GF-D8 (cell line): ENCODE data around the gene LAIR2.
"Not testable (repeated sequence)": the region's sequence is repeated elsewhere in the genome, so short reads cannot be mapped to it uniquely, and the experiment has no call there.

ENCODE experiments used
- DNase-seq: peaks from one replicate; lab custom pipeline; 2025; lab: John Stamatoyannopoulos, UW

Gene LAIR2

DNA sequence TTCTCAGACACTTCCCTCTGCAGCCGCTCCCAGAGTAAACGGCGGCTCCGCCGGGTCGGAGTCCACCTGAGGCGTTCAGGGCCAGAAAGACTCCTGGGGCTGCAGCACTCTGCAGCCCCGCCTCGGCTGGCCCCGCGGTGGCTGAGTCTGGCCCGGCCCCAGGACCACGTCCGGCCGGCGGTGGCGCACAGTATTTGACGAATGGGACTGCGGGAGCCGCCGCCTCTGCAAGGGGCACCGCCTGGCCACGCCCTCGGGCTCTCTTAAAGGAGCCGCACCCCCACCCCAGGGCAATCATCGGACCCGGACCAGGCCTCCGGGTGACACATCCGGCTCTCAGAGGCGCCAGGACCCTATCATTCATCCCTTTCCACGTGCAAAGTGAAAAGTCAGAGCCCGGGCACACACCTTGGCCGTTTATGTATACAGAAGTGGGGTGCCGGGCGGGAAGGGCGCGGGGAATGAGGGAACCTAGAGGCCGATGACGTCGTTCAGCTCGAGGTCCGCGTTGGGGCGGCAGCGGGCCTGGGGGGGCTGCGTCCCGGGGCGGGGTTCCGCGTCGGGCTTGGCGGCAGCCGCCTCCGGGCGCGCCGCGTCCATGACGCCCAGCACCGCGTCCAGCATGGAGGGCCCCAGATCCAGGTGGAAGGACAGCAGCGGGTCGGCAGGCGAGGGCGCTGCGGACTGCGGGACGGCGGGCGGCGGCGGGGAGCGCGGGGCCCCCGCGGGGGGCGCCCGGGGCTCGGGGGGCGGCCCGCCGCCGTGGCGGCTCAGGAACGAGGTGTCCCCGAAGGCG lies 37.8 kb upstream of the LAIR2 start:
- peak; percentile 84 for DNase-seq

GRCh38 chr19:54465426-54466109 lies 37.1 kb upstream of the LAIR2 start:
- DNase-seq: no peak

- DNase-seq: not testable (repeated sequence)
Observed at GRCh38 chr19:54466110-54466480, 36.5 kb upstream of the LAIR2 start.

- DNase-seq: no peak
Observed at GRCh38 chr19:54469496-54469934, 33.1 kb upstream of the LAIR2 start.

DNA sequence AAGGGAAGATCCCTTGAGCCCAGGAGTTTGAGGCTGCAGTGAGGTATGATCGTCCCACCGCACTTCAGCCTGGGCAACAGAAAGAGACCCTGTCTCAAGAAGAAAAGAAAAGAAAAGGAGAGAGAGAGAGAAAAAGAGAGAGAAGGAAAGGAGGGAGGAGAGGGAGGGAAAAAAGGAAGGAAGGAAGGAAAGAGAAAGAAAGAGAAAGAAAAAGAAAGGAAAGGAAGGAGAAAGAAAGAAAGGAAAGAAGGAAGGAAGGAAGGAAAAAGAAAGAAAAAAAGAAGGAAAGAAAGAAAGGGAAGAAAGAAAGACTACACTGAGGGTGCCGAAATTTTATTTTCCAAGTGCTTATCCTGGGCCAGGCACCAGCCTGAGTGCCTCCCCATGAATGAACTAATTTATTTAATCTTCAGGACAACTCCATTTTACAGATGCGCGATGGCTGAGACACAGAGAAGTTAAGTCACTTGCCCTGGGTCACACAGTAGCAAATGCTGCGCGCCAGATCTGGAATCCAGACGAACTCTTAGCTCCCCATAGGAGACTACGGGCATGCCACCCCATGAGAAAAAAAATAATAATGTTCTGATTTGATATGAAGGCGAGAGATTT lies 32.2 kb upstream of the LAIR2 start:
- DNase-seq: no peak

DNA sequence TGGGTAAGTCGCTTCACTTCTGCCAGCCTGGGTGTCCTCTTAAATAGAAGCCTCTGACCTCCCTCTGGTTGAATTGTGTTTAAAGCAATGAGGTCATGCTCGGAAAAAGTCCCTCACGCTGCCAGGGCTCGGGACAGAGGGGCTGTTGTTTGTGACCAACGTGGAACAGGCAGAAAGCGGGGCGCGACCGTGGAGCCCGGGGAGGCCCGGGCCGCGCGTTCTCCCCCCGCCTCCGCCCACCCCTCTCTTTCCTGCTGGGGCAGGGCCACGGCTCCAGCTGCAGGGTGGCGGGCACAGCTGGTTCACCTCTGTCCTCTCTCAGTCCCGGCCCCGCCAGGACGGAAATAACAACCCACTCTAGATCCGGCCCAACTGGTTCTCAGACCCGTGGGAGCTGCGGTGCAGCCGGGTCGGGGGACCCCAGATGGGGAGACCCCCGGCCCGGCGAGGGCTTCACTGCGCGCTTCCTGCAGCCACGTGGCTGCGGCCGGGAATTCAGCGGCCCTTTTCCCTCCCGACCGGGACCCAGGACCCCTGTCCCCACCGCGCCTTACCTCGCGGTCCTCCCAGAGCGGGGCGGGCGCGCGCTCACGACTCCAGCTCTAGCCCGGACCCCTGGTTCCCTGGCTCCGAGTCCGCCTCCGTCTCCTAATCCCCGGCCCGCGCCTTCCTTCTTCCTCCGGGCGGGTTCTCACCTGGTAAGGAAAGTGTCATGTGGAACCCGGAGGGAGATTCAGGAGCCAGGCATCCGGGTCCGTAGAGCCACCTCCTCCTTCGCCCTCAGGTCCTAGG lies 31.4 kb upstream of the LAIR2 start:
- no peak for DNase-seq

DNA sequence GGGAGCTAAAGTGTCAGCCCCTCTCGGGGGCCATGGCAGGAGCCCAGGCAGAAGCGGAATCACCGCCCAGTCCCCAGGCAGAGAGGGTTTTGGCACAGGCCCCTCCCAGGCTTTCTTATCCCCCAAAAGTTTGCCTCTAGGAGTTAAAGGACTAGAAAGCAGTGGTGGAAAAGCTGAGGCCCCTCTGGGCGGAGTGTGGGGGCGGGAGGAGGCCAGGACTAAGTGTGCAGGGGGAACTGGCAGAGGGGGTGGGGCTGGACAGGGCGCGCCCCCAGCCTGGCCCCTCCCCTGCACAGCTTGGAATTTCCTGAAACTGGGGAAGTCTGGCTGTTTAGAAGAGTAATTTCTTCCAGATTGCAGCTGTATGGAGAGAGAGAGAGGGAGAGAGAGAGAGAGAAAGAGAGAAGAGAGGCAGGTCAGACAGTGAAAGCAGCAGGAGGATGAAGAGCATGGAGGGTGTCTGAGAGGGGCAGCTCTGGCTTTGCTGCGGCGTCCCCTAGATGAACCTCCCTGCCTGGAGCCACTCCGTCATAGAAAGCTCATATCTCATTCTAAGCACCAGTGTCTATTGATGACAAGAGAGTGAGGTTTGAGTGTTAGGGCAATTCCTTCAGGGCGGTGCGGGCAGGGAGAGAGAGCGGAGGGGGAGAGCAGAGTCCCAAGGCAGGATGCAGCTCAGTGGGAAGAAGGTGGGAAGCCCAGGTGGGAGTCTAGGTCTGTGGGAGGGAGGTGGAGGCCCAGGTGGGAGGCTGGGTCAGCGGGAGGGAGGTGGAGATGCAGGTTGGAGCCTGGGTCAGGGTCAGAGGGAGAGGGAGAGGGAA lies 29.4 kb upstream of the LAIR2 start, which contains the start of gene CDC42EP5:
CDC42EP5 (minus strand) TSS at position 226 of the 821 bp plus-strand sequence. CDS start 7,749 bp downstream, outside the sequence.
- no peak for DNase-seq

- no peak for DNase-seq
Observed at GRCh38 chr19:54473892-54474372, 28.7 kb upstream of the LAIR2 start.

DNA sequence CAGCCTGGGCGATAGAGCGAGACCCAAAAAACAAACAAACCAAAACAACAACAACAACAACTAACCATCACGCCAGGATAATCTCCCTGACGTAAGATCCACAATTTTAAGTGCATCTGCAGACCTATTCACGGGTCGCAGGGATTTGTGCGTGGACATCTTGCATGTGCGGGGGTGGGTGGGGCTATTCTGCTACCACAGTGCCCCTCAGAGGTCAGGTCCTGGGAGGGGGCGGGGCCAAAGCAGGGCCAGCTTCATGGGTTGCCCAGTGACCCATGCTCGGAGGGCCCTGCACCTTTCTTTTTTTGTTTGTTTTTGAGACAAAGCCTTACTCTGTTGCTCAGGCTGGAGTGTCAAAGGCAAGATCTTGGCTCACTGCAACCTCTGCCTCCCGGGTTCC lies 26.9 kb upstream of the LAIR2 start:
- no peak for DNase-seq

DNA sequence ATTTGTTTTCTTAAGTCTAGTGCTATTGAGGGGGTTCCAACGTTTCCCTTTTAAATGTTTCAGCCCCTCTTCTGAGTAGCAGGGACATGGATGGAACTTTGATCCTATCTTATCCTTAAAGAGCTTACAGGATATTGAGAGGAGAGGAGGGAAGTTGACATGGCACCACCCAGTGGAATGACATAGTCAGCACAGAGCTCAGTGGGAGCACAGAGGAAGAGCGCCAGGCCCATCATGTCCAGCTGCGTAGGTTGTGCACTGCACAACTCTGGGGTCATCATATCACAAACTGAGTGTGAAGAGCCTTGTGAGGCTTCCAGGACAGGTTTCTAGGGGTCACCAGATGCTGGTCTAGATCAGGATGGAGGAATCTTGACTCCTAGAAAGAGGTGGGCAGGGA lies 25.0 kb upstream of the LAIR2 start:
- DNase-seq: no peak

GRCh38 chr19:54478677-54479266 lies 23.9 kb upstream of the LAIR2 start:
- DNase-seq: no peak

DNA sequence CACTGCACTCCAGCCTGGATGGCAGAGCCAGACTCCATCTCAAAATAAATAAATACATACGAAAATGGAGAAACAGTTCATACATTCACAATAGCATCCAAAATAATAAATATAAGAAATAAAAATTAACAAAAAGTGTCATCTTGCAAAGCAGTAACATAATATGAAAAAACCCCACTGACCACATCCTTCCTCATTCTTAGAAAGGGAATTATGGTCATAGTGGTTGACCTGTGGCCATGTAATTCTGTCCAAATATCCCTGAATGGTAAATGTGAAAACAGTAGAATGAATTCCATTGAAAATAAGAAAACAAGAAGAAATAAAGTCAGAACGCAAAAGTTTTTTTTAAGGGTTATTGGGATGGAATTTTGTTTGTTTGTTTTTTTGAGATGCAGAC lies 22.6 kb upstream of the LAIR2 start:
- DNase-seq: peak; percentile 36

DNA sequence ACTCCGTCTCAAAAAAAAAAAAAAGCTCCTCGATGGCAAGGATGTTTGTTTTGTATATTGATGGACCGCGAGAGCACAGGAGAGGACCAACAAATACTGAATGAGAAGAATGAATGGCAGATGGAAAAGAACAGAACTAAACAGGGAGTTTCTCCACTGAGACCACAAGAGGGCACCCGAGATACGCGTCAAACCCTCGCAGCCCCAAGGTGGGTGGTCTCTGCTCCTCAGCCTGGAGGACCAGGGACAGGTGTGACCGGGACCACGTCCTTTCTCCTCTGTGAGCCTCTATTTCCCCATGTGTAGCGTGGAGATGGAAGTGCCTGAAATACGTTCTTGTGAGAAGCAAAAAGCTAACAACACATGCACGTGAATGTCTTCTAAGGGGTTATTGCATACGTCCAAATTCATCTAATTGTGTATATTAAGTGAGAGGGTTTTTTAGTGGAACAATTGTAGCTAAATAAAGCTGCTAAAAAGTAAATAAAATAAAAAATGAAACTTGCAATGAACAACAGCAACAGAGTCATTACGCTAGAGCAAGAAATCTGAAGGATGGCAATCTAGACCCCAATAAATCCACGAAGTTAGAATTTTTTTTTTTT lies 21.2 kb upstream of the LAIR2 start:
- DNase-seq: peak; percentile 11

- peak; percentile 35 for DNase-seq
Observed at GRCh38 chr19:54482889-54483288, 19.7 kb upstream of the LAIR2 start.

DNA sequence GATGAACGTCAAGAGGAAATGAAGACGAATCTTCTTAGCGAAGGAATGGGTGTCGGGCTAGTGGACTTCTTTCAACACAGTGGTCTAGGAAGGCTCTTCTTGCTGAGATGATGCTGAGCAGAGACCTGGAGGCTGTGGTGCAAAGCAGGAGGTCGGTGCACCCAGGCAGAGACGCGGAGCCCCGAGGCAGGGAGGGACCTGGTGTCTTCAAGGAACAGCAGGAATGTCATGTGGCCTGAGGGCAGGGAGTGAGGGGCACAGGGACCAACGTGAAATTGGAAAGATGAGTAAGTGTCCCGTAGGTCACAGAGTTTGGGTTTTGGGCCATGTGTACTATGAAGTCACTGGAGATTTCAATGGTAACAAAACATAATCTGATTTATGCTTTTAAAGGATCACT lies 18.2 kb upstream of the LAIR2 start:
- DNase-seq: no peak

DNA sequence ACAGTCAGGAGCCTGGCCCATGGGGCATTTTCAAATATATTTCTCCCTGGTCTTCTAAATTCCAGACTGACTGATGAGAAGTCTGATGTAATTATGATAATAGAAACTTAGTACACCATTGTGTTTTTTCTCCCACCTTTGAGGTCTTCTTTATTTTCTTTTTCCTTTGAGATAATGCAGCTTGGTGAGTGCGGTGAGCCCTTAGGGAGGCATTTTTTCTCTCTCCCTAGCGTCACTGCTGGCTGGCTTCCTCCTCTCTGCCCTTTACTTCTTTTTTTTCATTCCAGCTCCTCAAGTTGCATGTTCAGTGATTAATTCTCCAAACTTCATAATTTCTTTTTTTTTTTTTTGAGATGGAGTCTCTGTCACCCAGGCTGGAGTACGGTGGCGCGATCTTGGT lies 16.8 kb upstream of the LAIR2 start:
- no peak for DNase-seq

DNA sequence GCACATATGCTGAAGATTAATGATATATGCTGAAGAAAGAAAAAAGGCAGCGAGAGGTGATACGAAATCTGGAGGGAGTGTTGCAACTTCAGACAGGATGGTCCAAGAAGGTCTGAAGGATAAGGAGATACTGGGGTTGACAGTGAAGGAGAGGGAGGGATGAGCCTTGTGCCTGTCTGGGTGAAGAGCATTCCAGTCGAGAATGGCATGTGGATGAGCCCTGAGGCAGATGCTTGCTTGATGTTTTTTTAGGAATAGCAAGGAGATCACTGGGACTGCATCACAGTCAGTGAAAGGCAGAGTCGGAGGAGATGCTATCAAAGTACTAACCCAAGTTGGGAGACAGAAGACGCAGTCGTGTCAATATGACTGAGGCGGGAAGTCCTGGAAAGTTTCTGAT lies 13.3 kb upstream of the LAIR2 start:
- no peak for DNase-seq

- DNase-seq: no peak
Observed at GRCh38 chr19:54489766-54490165, 12.9 kb upstream of the LAIR2 start.

DNA sequence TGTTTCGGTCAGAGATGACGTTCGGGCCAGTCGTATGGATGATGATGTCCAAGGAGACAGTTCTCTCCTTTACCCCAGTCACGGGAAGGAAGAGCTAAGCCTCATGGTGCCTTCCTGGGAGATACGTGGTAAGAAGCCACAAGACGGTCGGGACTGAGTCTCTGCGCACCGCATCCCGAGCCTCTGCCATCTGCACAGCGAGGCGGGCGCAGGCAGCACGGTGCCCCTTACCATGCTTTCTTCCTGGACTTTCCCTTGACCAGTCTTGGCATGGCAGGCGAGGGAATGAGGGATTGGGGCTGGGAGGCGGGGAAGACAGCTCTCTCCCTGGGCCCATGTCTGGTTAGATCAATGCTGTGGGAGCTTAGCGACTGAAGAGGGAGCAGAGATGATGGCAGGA lies 10.1 kb upstream of the LAIR2 start:
- no peak for DNase-seq

DNA sequence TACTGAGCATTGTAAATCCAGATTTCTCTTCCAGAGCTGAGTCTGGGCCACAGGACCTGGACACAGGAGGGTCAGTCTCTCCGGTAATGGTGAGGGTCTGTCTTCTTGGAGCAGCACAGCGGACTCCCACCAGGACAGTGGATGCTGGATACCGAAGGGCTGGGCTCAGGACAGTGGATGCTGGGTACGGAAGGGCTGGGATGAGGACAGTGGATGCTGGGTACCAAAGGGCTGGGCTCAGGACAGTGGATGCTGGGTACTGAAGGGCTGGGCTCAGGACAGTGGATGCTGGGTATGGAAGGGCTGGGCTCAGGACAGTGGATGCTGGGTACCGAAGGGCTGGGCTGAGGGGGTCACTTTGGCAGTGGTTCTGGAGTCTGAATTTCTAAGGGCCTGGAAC lies 9.6 kb upstream of the LAIR2 start:
- not testable (repeated sequence) for DNase-seq
